ENCODE data around the gene CACNA1D. TPM values are rescaled to one million over a fixed set of nuclear protein-coding genes. Genes with fewer than 3 reads are reported as not detected.

Gene CACNA1D
- total RNA-seq, 1 experiment from 2014 or later: 0.12 TPM

DNA sequence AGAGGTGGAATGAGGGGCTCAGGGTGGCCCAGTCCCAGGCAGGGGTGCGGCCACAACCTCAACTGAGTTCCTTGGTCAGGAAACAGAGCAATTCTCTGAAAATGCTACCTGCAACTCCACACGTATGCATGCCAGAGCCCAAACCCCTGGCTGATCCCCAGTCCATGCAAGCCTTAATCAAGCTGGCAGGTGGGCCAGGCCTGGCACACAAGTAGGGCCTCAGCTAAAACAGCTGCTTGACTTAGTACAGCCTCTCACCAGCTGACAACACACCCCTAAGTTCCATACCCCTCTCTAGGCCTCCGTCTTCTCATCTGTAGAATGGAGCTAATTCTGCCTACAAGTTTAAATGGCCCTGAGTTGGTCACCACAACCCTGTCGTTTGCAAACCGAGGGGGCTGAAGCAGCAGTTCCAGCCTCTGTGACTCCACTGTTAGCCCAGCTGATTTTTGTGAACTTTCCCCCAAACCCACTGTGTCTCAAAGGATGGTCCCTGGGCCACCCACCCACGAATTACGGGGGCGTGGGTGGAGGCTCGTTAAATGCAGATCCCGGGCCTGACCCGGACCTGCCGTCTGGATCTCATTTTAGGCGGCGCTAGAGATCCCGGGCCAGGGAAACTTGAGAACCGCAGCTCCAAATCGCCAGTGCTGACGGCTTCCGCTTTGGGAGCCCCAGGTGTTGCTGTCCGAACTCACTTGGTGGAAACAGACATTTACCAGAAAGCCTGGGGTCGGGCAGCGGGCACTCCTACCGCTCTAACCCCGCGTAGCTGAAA, 350.9 kb downstream of the CACNA1D start:
- no peak for DNase-seq (ENCODE audit: low read depth)

DNA sequence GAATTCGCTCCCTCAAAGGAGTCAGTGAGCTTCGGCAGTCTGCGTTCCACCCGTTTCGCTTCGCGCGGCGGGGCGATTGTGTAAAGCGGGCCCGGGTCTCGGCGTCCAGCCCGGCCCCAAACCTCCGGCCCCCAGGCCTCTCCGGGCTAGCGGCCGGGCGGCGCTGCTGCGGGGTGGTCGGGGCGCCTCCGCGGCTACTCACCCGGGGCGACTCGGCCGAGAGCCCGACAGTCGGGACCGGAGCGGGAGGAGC, 351.4 kb downstream of the CACNA1D start:
- DNase-seq (ENCODE audit: low read depth): no peak

DNA sequence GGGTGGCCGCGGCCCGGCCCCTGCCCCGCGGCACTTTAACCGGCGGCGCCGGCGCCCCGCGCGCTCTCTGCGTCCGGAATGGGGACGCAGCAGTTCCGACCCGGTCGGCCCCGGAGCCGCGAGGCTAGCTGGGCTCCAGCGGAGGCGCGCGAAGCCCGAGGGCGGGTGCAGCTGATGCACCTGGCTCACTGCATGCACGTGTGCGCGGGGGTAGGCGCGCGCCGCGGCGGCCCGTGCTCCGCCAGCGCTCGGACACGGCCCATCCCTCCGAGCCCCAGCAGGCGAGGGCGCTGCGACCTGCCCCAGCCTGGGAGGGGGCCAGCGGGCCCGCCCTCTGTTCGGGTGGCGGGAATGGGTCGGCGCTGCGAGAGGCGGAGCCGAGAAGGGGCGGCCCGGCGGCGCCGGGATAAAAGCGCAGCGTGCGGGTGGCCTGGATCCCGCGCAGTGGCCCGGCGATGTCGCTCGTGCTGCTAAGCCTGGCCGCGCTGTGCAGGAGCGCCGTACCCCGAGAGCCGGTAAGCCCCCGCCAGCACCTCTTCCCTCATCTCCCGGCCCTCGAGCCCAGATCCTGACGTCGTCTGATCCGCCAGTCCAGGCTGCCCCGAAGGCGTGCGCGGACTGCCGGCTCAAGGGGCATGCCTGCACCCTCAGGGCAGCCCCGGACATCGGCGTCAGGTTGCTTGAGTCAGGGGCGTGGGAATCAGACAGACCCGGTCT, 351.9 kb downstream of the CACNA1D start, which contains the start of the genes CHDH and IL17RB:
Gene CHDH, minus strand, starts transcription at position 286 of the 717 bp plus-strand sequence. CDS start 22,411 bp downstream, outside the sequence.
Gene IL17RB, plus strand, starts transcription at position 435 of the 717 bp plus-strand sequence. Its CDS starts 21 bp downstream, at position 456.
- no peak for DNase-seq (ENCODE audit: low read depth)

DNA sequence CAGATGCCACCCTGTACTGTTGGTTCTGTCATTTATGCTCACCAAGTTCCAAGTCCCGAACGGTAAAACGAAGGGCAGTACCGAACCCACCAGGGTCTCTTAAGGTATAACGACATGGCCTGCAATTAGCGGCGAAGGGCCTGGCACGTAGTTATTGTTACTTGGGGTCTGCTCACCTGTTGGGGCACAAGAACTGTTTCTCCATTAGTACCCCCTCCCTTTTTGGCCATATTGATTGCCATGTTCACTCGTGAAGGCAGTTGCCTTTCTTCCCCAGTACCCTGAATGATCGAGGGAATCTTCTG, 352.4 kb downstream of the CACNA1D start:
- no peak for DNase-seq (ENCODE audit: low read depth)

DNA sequence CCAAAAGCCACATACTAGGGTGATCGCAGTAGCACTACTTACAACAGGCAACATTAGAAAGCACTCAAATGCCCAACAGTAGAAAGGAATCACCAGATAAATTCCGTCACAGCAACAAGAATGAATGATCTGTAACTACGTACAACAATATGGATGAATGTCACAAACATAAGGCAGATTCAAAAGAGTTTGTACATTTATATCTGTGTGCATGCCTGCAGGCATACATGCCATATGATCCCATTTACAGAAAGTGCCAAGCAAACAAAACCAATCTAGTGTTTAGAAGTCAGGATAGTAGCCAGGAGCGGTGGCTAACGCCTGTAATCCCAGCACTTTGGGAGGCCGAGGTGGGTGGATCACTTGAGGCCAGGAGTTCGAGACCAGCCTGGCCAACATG, 355.5 kb downstream of the CACNA1D start:
- DNase-seq (ENCODE audit: low read depth): no peak

DNA sequence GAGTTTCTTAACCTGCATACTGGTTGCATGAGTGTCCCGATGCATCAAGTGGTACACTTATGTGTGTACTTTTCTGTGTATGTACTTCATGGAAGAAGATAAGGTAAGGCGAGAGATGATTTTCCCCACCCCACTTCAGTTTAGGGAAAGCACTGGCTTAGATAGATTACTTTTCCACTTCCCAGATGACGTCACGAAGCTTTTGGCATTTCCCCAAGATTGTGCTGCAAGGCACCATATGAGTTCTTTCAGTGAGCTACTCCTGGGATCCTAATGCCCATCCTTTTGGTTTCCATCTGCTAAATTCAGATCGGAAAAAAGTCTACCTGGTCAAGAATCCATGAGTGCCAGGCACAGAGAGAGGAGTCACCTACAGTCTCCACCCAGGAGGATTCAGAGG, 356.5 kb downstream of the CACNA1D start:
- peak; percentile 35 for DNase-seq (ENCODE audit: low read depth)

DNA sequence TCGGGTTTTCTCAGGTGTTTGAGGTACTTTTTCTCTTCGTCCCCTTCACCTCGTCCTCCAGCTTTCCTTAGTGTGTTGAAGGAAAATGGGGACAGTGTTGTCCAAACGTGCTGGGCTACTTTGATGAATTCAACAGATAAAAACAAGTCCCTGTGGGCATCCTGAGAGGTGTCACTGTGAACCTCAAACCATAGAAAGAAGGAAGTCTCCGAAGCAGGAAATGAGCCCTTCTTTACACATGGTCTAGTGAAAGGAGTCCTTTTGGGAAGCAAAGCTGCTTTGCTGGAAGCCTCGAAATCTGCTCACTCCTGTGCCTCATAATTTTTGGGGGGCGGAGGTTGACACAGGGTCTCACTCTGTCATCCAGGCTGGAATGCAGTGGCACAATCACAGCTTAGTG, 362.6 kb downstream of the CACNA1D start:
- no peak for DNase-seq (ENCODE audit: low read depth)

DNA sequence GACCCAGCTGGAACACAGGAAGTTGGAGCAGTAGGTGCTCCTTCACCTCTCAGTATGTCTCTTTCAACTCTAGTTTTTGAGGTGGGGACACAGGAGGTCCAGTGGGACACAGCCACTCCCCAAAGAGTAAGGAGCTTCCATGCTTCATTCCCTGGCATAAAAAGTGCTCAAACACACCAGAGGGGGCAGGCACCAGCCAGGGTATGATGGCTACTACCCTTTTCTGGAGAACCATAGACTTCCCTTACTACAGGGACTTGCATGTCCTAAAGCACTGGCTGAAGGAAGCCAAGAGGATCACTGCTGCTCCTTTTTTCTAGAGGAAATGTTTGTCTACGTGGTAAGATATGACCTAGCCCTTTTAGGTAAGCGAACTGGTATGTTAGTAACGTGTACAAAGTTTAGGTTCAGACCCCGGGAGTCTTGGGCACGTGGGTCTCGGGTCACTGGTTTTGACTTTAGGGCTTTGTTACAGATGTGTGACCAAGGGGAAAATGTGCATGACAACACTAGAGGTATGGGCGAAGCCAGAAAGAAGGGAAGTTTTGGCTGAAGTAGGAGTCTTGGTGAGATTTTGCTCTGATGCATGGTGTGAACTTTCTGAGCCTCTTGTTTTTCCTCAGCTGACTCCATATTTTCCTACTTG, 363.8 kb downstream of the CACNA1D start:
- no peak for DNase-seq (ENCODE audit: low read depth)

DNA sequence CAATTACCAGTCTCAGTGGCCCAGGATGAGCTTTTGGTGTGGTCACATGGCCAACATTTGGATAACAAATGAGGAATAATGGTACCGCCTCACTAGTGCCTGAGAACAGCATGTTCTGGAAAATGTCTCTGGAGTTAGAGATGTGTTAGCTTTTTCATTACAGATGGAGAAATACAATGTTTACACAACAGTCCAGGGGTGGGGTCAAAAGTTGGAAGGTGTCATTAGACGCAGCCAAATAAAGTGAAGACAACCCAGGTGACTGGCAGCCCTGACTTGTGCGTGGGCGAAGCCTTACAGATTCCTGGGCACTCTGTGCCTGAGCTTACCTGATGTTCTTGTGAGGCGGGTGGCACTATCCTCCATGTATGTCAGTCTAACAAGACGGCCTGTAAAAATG, 364.8 kb downstream of the CACNA1D start:
- DNase-seq (ENCODE audit: low read depth): no peak

DNA sequence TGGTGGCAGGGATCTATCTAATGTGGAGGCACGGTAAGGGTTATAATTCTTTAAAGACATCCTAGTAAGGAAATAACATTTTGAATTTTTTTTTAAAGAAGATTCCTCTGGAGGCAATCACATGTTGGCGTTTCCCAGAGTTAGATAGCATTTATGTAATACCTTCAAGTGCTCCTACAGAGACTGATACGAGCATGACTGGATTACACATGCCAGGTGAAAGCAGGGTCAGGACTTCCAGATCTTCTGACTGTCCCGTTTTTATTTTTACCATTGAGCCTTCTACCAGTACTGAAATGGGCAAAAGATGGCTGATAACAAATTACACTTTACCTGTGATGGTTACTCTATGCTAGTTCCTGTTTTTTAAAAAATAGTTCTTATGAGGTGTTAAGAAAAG, 365.8 kb downstream of the CACNA1D start:
- no peak for DNase-seq (ENCODE audit: low read depth)

DNA sequence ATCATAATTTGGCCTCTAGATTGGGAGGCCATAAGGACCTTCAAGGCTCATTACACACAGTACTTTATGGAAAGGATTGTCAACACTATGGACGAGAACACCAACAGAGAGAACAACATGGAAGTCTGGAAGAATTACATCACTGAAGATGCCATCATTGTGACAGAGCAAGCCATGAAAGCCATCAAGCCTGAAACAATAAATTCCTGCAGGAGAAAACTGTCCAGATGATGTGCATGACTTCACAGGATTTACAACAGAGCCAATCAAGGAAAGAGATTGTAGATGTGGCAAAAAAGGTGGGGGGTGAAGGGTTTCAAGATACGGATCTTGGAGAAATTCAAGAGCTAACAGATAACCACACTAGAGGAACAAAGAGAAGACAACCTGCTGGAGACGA, 367.8 kb downstream of the CACNA1D start:
- no peak for DNase-seq (ENCODE audit: low read depth)

DNA sequence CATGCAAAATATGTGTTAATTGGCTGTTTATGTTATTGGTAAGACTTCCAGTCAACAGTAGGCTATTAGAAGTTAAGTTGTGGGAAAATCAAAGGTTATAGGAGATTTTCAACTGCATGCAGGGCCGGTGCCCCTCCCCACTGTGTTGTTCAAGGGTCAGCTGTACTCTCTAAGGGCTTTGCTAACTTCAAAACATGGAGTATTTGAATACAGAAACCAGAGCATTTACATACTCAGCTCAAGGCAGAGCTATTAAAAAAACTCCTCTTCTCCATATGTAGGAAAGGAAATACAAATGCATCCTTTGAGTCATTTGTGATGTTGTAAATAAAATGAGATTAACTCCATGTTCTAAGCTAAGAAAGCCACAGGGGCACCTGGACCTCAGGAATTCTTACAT, 368.7 kb downstream of the CACNA1D start:
- no peak for DNase-seq (ENCODE audit: low read depth)

Other genes starting within 250 kb of the CACNA1D start
- 761 and 779 TPM in 2 replicates for gene TKT, start 238.6 kb upstream of the CACNA1D start, total RNA-seq (2014; rRNA removed; shearing (Covaris generic))
- gene DCP1A, start 147.1 kb upstream of the CACNA1D start, total RNA-seq (2014; rRNA removed; shearing (Covaris generic)): 13.7 and 14.4 TPM in 2 replicates

Data from RPMI7951 (cell line).